ENCODE measurements around the gene KIR2DL4. TPM values are rescaled to one million over a fixed set of nuclear protein-coding genes. Genes with fewer than 3 reads are reported as not detected.
"Not testable (repeated sequence)": the region's sequence is repeated elsewhere in the genome, so short reads cannot be mapped to it uniquely, and the experiment has no call there.

KIR2DL4 gene
- under 1 TPM in 2 of 4 donors, not detected in 2; 0.09 to 0.10 TPM for polyA plus RNA-seq
- long read RNA-seq, donor 1: 0 reads
- long read RNA-seq, donor 2: 0 reads
- long read RNA-seq, donor 3: 0 reads
- long read RNA-seq, donor 4: 0 reads
- long read RNA-seq, donor 5: 0 reads
- long read RNA-seq, donor 6: 0 reads
- long read RNA-seq, donor 7: 0 reads
- long read RNA-seq, donor 8: 0 reads
- long read RNA-seq, donor 9: 0 reads
- long read RNA-seq, donor 10: 0 reads

DNA sequence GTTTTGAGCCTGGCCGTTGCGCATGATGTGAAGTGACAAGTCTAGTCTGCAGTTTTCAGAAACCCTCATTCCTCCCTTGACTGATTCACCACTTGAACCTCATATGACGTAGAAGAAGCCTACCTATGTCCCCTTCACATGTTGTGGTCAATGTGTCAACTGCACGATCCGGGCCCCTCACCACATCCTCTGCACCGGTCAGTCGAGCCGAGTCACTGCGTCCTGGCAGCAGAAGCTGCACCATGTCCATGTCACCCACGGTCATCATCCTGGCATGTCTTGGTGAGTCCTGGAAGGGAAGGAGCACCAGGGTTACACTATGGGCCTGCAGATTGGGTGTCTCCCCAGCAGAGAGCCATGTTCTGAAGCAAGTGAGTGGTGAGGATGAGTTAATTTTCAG is at the start of gene KIR2DL4:
KIR2DL4 (plus strand) TSS at position 201 of the 400 bp plus-strand sequence; CDS start at position 243, 42 bp downstream.
- Histone ChIP-seq H3K4me3 (ENCODE audit: low read depth in 1 of 3, low read length in 3 of 3) (no peak within 1 kb of the TSS), H3K27me3 (ENCODE audit: control insufficient read depth in 3 of 3, insufficient read depth in 3 of 3, low read length in 3 of 3) (peaks cover 0 to 4% (median 0%) of the 10 kb centered on the region in 3 donors), H3K36me3 (ENCODE audit: control insufficient read depth in 3 of 3, insufficient read depth in 2 of 3, low read depth in 1 of 3, low read length in 3 of 3) (no peaks in the 10 kb centered on the region), H3K4me1 (ENCODE audit: control insufficient read depth in 3 of 3, insufficient read depth in 2 of 3, low read depth in 1 of 3, low read length in 2 of 3) (no peaks in the 10 kb centered on the region), H3K27ac (ENCODE audit: low read depth in 1 of 3, low read length in 2 of 3) (no peak within 1 kb of the TSS), H3K9me3 (ENCODE audit: control insufficient read depth in 2 of 2, insufficient read depth in 1 of 2, low read depth in 1 of 2, low read length in 1 of 2) (peaks cover 0 to 8% of the 10 kb centered on the region in 2 donors)
- 65 to 85% (median 81%) methylated on average over 10 of the region's 10 CpGs for WGBS, 3 donors
- DNase-seq (peak in 1 of 2 donors; percentile 13), FAIRE-seq (no peak)

DNA sequence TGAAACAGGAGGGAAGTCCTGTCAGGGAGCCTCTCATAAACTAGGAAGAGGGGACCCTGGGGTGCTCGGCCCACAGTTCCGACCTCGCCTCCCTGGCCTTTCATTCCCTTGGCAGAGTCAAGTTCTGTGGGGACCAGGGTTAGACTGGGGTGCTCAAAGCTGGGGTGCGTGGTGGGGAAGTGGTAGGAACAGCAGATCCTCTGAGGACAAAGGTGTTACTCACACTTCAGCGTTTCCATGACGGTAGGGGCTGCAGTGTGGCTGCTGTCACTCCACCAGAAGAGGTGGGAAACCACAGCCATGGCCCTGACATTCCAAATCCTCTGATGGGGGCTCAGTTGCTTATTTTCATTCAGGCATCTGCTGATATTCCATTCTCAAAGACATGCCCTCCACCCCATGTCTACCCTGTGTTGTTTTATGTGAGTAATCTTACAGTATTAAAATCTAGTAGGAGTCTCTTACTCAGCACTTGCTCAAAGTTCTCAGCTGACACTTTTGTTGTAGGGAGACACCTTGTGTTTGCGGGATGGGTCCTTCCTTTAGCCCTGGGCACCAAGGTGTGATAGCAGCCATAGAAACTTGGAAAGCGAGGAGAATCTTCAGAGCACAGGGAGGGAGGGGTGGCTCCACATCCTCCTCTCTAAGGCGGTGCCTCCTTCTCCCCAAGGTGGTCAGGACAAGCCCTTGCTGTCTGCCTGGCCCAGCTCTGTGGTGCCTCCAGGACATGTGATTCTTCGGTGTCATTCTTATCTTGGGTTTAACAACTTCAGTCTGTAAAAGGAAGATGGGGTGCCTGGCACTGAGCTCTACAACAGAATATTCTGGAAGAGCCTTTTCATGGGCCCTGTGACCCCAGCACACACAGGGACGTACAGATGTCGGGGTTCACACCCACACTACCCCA is 47.0 kb upstream of the KIR2DL4 start:
- not testable (repeated sequence) for H3K4me3 ChIP-seq (ENCODE audit: low read depth in 1 of 3, low read length in 3 of 3); H3K27ac ChIP-seq (ENCODE audit: low read depth in 1 of 3, low read length in 2 of 3); DNase-seq; FAIRE-seq; H3K27me3 ChIP-seq (ENCODE audit: control insufficient read depth in 3 of 3, insufficient read depth in 3 of 3, low read length in 3 of 3); H3K4me1 ChIP-seq (ENCODE audit: control insufficient read depth in 3 of 3, insufficient read depth in 2 of 3, low read depth in 1 of 3, low read length in 2 of 3); H3K36me3 ChIP-seq (ENCODE audit: control insufficient read depth in 3 of 3, insufficient read depth in 2 of 3, low read depth in 1 of 3, low read length in 3 of 3)
- WGBS, 3 donors: 73 to 80% (median 74%) methylated on average over 11 of the region's 12 CpGs
- peaks cover 0 to 13% of the 10 kb centered on the region in 2 donors for H3K9me3 ChIP-seq (ENCODE audit: control insufficient read depth in 2 of 2, insufficient read depth in 1 of 2, low read depth in 1 of 2, low read length in 1 of 2)

DNA sequence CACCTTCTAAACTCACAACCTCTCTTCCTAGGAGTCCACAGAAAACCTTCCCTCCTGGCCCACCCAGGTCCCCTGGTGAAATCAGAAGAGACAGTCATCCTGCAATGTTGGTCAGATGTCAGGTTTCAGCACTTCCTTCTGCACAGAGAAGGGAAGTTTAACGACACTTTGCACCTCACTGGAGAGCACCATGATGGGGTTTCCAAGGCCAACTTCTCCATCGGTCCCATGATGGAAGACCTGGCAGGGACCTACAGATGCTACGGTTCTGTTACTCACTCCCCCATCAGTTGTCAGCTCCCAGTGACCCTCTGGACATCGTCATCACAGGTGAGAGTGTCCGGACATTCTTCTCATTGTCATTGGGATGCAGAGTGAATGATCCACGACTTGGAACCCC is 44.8 kb upstream of the KIR2DL4 start:
- not testable (repeated sequence) for FAIRE-seq; H3K4me3 ChIP-seq (ENCODE audit: low read depth in 1 of 3, low read length in 3 of 3); H3K36me3 ChIP-seq (ENCODE audit: control insufficient read depth in 3 of 3, insufficient read depth in 2 of 3, low read depth in 1 of 3, low read length in 3 of 3); H3K27ac ChIP-seq (ENCODE audit: low read depth in 1 of 3, low read length in 2 of 3); H3K27me3 ChIP-seq (ENCODE audit: control insufficient read depth in 3 of 3, insufficient read depth in 3 of 3, low read length in 3 of 3); H3K4me1 ChIP-seq (ENCODE audit: control insufficient read depth in 3 of 3, insufficient read depth in 2 of 3, low read depth in 1 of 3, low read length in 2 of 3); DNase-seq
- WGBS, 3 donors: 54 to 59% (median 59%) methylated on average over 6 of the region's 6 CpGs
- peaks cover 0 to 13% of the 10 kb centered on the region in 2 donors for H3K9me3 ChIP-seq (ENCODE audit: control insufficient read depth in 2 of 2, insufficient read depth in 1 of 2, low read depth in 1 of 2, low read length in 1 of 2)

DNA sequence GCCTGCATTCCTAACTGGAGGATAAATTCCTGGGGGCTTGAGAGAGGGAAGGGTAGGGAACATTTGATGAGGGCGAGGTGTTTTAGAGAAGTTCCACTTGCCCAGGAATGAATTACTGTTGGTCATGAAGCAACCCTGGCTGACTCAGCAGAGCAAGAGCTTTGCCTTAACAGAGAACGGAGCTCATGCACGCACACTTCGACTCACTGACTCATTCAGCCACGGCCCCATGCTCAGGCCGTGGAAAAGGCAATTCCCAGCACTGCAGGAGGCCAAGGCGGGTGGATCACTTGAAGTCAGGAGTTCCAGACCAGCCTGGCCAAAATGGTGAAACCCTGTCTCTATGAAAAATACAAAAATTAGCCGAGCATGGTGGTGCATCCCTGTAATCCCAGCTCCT is 39.2 kb upstream of the KIR2DL4 start:
- not testable (repeated sequence) for H3K9me3 ChIP-seq (ENCODE audit: control insufficient read depth in 2 of 2, insufficient read depth in 1 of 2, low read depth in 1 of 2, low read length in 1 of 2); DNase-seq; FAIRE-seq; H3K27me3 ChIP-seq (ENCODE audit: control insufficient read depth in 3 of 3, insufficient read depth in 3 of 3, low read length in 3 of 3); H3K4me3 ChIP-seq (ENCODE audit: low read depth in 1 of 3, low read length in 3 of 3); H3K36me3 ChIP-seq (ENCODE audit: control insufficient read depth in 3 of 3, insufficient read depth in 2 of 3, low read depth in 1 of 3, low read length in 3 of 3); H3K4me1 ChIP-seq (ENCODE audit: control insufficient read depth in 3 of 3, insufficient read depth in 2 of 3, low read depth in 1 of 3, low read length in 2 of 3); H3K27ac ChIP-seq (ENCODE audit: low read depth in 1 of 3, low read length in 2 of 3)
- WGBS, 3 donors: 73 to 79% (median 74%) methylated on average over 8 of the region's 8 CpGs

DNA sequence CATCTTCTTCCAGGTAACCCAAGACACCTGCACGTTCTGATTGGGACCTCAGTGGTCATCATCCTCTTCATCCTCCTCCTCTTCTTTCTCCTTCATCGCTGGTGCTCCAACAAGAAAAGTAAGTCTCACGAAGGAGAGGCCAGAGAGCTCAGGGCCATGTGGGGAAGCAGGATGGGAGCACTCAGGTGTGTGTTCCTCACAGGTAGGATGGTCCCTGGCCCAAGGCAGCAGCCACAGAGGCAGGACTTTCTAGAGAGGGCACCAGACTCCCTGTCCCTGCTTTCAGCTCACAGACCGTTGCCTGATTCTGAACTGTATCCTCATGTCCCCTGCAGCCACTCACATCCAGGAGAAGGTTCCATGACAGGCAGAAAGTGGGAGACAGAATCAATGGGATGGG is 36.9 kb upstream of the KIR2DL4 start:
- WGBS, 3 donors: 69 to 82% (median 73%) methylated on average over 4 of the region's 4 CpGs
- not testable (repeated sequence) for DNase-seq; H3K27ac ChIP-seq (ENCODE audit: low read depth in 1 of 3, low read length in 2 of 3); H3K27me3 ChIP-seq (ENCODE audit: control insufficient read depth in 3 of 3, insufficient read depth in 3 of 3, low read length in 3 of 3); H3K36me3 ChIP-seq (ENCODE audit: control insufficient read depth in 3 of 3, insufficient read depth in 2 of 3, low read depth in 1 of 3, low read length in 3 of 3); FAIRE-seq; H3K4me1 ChIP-seq (ENCODE audit: control insufficient read depth in 3 of 3, insufficient read depth in 2 of 3, low read depth in 1 of 3, low read length in 2 of 3); H3K4me3 ChIP-seq (ENCODE audit: low read depth in 1 of 3, low read length in 3 of 3)
- peaks cover 0 to 15% of the 10 kb centered on the region in 2 donors for H3K9me3 ChIP-seq (ENCODE audit: control insufficient read depth in 2 of 2, insufficient read depth in 1 of 2, low read depth in 1 of 2, low read length in 1 of 2)

DNA sequence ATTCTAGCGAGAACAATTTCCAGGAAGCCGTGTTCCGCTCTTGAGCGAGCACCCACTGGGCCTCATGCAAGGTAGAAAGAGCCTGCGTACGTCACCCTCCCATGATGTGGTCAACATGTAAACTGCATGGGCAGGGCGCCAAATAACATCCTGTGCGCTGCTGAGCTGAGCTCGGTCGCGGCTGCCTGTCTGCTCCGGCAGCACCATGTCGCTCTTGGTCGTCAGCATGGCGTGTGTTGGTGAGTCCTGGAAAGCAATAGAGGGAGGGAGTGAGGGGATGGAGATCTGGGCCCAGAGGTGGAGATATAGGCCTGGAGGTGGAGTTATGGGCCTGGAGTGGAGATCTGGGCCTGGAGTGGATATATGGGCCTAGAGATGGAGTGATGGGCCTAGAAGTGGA is 33.8 kb upstream of the KIR2DL4 start, which contains the start of gene KIR2DL1:
KIR2DL1 (plus strand) TSS at position 148 of the 400 bp plus-strand sequence; CDS start at position 206, 58 bp downstream.
- H3K9me3 ChIP-seq (ENCODE audit: control insufficient read depth in 2 of 2, insufficient read depth in 1 of 2, low read depth in 1 of 2, low read length in 1 of 2): peaks cover 0 to 28% of the 10 kb centered on the region in 2 donors
- not testable (repeated sequence) for H3K4me3 ChIP-seq (ENCODE audit: low read depth in 1 of 3, low read length in 3 of 3); H3K27me3 ChIP-seq (ENCODE audit: control insufficient read depth in 3 of 3, insufficient read depth in 3 of 3, low read length in 3 of 3); H3K4me1 ChIP-seq (ENCODE audit: control insufficient read depth in 3 of 3, insufficient read depth in 2 of 3, low read depth in 1 of 3, low read length in 2 of 3); FAIRE-seq; H3K27ac ChIP-seq (ENCODE audit: low read depth in 1 of 3, low read length in 2 of 3); DNase-seq; H3K36me3 ChIP-seq (ENCODE audit: control insufficient read depth in 3 of 3, insufficient read depth in 2 of 3, low read depth in 1 of 3, low read length in 3 of 3)
- 92 to 93% (median 92%) methylated on average over 14 to 15 of the region's 15 CpGs for WGBS, 3 donors

DNA sequence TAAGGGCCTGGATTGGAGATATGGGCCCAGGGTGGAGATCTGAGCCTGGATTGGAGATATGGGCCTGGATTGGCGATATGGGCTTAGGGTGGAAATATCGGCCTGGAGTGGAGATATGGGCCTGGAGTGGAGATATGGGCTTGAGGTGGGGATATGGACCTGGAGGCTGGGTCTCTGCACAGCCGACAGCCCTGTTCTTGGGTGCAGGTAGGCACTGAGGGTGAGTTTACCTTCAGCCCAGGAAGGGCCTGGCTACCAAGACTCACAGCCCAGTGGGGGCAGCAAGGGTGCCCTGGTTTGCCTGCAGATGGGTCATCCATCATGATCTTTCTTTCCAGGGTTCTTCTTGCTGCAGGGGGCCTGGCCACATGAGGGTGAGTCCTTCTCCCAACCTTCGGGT is 32.9 kb upstream of the KIR2DL4 start:
- H3K4me3 ChIP-seq (ENCODE audit: low read depth in 1 of 3, low read length in 3 of 3): not testable (repeated sequence)

DNA sequence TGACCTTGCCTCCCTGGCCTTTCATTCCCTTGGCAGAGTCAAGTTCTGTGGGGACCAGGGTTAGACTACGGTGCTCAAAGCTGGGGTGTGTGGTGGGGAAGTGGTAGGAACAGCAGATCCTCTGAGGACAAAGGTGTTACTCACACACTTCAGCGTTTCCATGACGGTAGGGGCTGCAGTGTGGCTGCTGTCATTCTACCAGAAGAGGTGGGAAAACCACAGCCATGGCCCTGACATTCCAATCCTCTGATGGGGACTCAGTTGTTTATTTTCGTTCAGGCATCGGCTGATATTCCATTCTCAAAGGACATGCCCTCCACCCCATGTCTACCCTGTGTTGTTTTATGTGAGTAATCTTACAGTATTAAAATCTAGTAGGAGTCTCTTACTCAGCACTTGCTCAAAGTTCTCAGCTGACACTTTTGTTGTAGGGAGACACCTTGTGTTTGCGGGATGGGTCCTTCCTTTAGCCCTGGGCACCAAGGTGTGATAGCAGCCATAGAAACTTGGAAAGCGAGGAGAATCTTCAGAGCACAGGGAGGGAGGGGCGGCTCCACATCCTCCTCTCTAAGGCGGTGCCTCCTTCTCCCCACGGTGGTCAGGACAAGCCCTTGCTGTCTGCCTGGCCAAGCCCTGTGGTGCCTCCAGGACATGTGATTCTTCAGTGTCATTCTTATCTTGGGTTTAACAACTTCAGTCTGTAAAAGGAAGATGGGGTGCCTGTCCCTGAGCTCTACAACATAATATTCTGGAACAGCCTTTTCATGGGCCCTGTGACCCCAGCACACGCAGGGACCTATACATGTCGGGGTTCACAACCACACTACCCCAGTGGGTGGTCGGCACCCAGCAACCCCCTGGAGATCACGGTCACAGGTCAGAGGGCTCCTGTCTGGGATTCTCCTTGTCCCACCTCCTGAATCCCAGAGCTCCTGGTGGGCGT is 32.1 kb upstream of the KIR2DL4 start:
- 66 to 82% (median 75%) methylated on average over 12 to 14 of the region's 15 CpGs for WGBS, 3 donors
- not testable (repeated sequence) for H3K27ac ChIP-seq (ENCODE audit: low read depth in 1 of 3, low read length in 2 of 3); FAIRE-seq; DNase-seq; H3K4me1 ChIP-seq (ENCODE audit: control insufficient read depth in 3 of 3, insufficient read depth in 2 of 3, low read depth in 1 of 3, low read length in 2 of 3); H3K4me3 ChIP-seq (ENCODE audit: low read depth in 1 of 3, low read length in 3 of 3); H3K27me3 ChIP-seq (ENCODE audit: control insufficient read depth in 3 of 3, insufficient read depth in 3 of 3, low read length in 3 of 3); H3K36me3 ChIP-seq (ENCODE audit: control insufficient read depth in 3 of 3, insufficient read depth in 2 of 3, low read depth in 1 of 3, low read length in 3 of 3)
- H3K9me3 ChIP-seq (ENCODE audit: control insufficient read depth in 2 of 2, insufficient read depth in 1 of 2, low read depth in 1 of 2, low read length in 1 of 2): peaks cover 0 to 28% of the 10 kb centered on the region in 2 donors

More for the DNA sequence above, 32.9 kb upstream of the KIR2DL4 start:
- not testable (repeated sequence) for H3K36me3 ChIP-seq (ENCODE audit: control insufficient read depth in 3 of 3, insufficient read depth in 2 of 3, low read depth in 1 of 3, low read length in 3 of 3); H3K27me3 ChIP-seq (ENCODE audit: control insufficient read depth in 3 of 3, insufficient read depth in 3 of 3, low read length in 3 of 3); H3K27ac ChIP-seq (ENCODE audit: low read depth in 1 of 3, low read length in 2 of 3); DNase-seq; H3K4me1 ChIP-seq (ENCODE audit: control insufficient read depth in 3 of 3, insufficient read depth in 2 of 3, low read depth in 1 of 3, low read length in 2 of 3); FAIRE-seq
- WGBS, 3 donors: 77 to 88% (median 78%) methylated on average over 4 of the region's 4 CpGs
- H3K9me3 ChIP-seq (ENCODE audit: control insufficient read depth in 2 of 2, insufficient read depth in 1 of 2, low read depth in 1 of 2, low read length in 1 of 2): peaks cover 0 to 28% of the 10 kb centered on the region in 2 donors
